ENCODE data around the gene TSKS. TPM values are rescaled to one million over a fixed set of nuclear protein-coding genes. Genes with fewer than 3 reads are reported as not detected.

Gene TSKS
- polyA plus RNA-seq, 3 donors: 0.37 to 0.81 (median 0.51) TPM

DNA sequence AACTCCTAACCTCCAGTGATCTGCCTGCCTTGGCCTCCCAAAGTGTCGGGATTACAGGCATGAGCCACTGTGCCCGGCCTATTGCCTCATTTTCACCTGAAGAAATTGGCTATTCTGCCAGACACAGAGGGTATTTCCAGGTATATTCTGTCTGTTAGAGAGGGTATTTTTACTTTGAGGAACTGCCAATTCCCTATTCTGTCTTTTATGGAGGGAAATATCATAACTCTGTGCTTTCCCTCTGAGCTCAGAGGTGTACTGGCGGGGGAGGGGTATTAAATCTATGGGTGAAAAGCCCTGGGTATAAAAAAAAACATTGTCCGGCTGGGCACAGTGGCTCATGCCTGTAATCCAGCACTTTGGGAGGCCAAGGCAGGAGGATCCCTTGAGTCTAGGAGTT is 24.8 kb downstream of the TSKS start:
- Mint-ChIP-seq H3K27me3 (ENCODE audit: low read depth in 3 of 3) (peaks cover 1 to 2% (median 2%) of the 10 kb centered on the region in 3 donors), H3K27ac (no peak overlapping the region), H3K9me3 (peaks cover 0 to 8% (median 0%) of the 10 kb centered on the region in 7 donors), H3K4me3 (no peak overlapping the region), H3K36me3 (no peaks in the 10 kb centered on the region), H3K4me1 (peaks cover 11% of the 10 kb centered on the region)
- Histone ChIP-seq H3K79me2 (ENCODE audit: insufficient read depth, low read length) (no peaks in the 10 kb centered on the region), H3K9me3 (replicated peaks in 1 of 2; ENCODE audit: control insufficient read depth in 1 of 2, insufficient read depth in 1 of 2, low read length in 2 of 2) (no peaks in the 10 kb centered on the region), H3K9ac (ENCODE audit: insufficient read depth, low read length, poor library complexity, severe bottlenecking) (no peak overlapping the region), H4K20me1 (ENCODE audit: insufficient read depth, low read length) (no peaks in the 10 kb centered on the region), H3K27ac (ENCODE audit: low read depth in 1 of 2, low read length in 2 of 2) (no peak overlapping the region), H3K27me3 (ENCODE audit: control insufficient read depth in 2 of 2, insufficient read depth in 2 of 2, low read length in 2 of 2) (no peaks in the 10 kb centered on the region), H3K36me3 (replicated peaks in 1 of 2; ENCODE audit: control insufficient read depth in 1 of 2, insufficient read depth in 2 of 2, low read length in 2 of 2) (no peaks in the 10 kb centered on the region), H2AFZ (ENCODE audit: insufficient read depth, low read depth, low read length, poor library complexity, severe bottlenecking) (no peak overlapping the region), H3K4me2 (replicated peaks; ENCODE audit: extremely low read depth, low read length, poor library complexity, severe bottlenecking) (no peak overlapping the region), H3K4me1 (ENCODE audit: control insufficient read depth in 1 of 2, insufficient read depth in 2 of 2, low read length in 2 of 2) (peaks cover 3 to 6% of the 10 kb centered on the region in 2 donors), H3K4me3 (replicated peaks in 1 of 3; ENCODE audit: low read depth in 2 of 3, low read length in 3 of 3) (no peak overlapping the region)
- TF ChIP-seq, protein P1, sequence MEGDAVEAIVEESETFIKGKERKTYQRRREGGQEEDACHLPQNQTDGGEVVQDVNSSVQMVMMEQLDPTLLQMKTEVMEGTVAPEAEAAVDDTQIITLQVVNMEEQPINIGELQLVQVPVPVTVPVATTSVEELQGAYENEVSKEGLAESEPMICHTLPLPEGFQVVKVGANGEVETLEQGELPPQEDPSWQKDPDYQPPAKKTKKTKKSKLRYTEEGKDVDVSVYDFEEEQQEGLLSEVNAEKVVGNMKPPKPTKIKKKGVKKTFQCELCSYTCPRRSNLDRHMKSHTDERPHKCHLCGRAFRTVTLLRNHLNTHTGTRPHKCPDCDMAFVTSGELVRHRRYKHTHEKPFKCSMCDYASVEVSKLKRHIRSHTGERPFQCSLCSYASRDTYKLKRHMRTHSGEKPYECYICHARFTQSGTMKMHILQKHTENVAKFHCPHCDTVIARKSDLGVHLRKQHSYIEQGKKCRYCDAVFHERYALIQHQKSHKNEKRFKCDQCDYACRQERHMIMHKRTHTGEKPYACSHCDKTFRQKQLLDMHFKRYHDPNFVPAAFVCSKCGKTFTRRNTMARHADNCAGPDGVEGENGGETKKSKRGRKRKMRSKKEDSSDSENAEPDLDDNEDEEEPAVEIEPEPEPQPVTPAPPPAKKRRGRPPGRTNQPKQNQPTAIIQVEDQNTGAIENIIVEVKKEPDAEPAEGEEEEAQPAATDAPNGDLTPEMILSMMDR (IDR thresholded peaks at IDR 0.05): no peak
- DNase-seq: peak in 1 of 3 donors; percentile 22
- 89% methylated on average over 2 of the region's 4 CpGs for WGBS (ENCODE audit: insufficient coverage)
- intact Hi-C loops (cut with micrococcal nuclease): no loop called here

DNA sequence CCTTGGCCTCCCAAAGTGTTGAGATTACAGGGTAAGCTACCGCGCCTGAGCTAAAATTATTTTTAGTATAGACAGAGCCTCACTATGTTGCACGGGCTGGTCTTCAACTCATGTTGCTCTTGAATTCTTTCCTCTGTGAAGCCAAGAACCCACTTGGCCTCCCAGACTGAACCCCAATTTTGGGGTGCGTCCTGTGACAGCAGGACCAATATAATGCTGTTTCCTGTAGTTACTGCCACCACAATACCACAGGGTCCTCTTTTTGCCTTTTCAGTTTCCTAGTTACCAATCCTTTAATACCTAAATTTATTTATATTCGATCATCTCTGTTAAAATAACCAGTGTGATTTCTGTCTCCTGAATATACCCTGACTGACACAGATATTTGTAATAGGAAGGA is 32.9 kb downstream of the TSKS start:
- no peaks in the 10 kb centered on the region for H3K27me3 ChIP-seq (ENCODE audit: control insufficient read depth in 2 of 2, insufficient read depth in 2 of 2, low read length in 2 of 2)
- WGBS (ENCODE audit: insufficient coverage): 4% methylated on average over 4 of the region's 5 CpGs
- TF ChIP-seq, protein P1 (IDR thresholded peaks at IDR 0.05): no peak

More for the DNA sequence above, 32.9 kb downstream of the TSKS start:
- Mint-ChIP-seq H3K27me3 (ENCODE audit: low read depth in 3 of 3) (peaks cover 1 to 13% (median 4%) of the 10 kb centered on the region in 3 donors), H3K4me3 (no peak overlapping the region), H3K4me1 (peaks cover 5% of the 10 kb centered on the region), H3K36me3 (no peaks in the 10 kb centered on the region), H3K9me3 (peaks cover 0 to 7% (median 2%) of the 10 kb centered on the region in 7 donors), H3K27ac (no peak overlapping the region)
- no peak overlapping the region for H3K4me3 ChIP-seq (replicated peaks in 1 of 3; ENCODE audit: low read depth in 2 of 3, low read length in 3 of 3)
- H3K4me1 ChIP-seq (ENCODE audit: control insufficient read depth in 1 of 2, insufficient read depth in 2 of 2, low read length in 2 of 2): peaks cover 0 to 2% of the 10 kb centered on the region in 2 donors
- H2AFZ ChIP-seq (ENCODE audit: insufficient read depth, low read depth, low read length, poor library complexity, severe bottlenecking): no peak overlapping the region
- DNase-seq: no peak
- intact Hi-C loops (cut with micrococcal nuclease): no loop called here
- H3K4me2 ChIP-seq (replicated peaks; ENCODE audit: extremely low read depth, low read length, poor library complexity, severe bottlenecking): no peak overlapping the region
- H3K79me2 ChIP-seq (ENCODE audit: insufficient read depth, low read length): no peaks in the 10 kb centered on the region
- no peak overlapping the region for H3K9ac ChIP-seq (ENCODE audit: insufficient read depth, low read length, poor library complexity, severe bottlenecking)
- no peaks in the 10 kb centered on the region for H4K20me1 ChIP-seq (ENCODE audit: insufficient read depth, low read length)
- H3K27ac ChIP-seq (ENCODE audit: low read depth in 1 of 2, low read length in 2 of 2): no peak overlapping the region
- H3K36me3 ChIP-seq (replicated peaks in 1 of 2; ENCODE audit: control insufficient read depth in 1 of 2, insufficient read depth in 2 of 2, low read length in 2 of 2): no peaks in the 10 kb centered on the region
- no peaks in the 10 kb centered on the region for H3K9me3 ChIP-seq (replicated peaks in 1 of 2; ENCODE audit: control insufficient read depth in 1 of 2, insufficient read depth in 1 of 2, low read length in 2 of 2)
